ENCODE results near the gene LINC01488.

Gene LINC01488

GRCh38 chr11:69444381-69445130 lies 36.9 kb upstream of the LINC01488 start (continued):
- TF ChIP-seq ZNF621 (tag by site-specific recombination; IDR thresholded peaks at IDR 0.05) = no peak
- TF ChIP-seq, protein P1, sequence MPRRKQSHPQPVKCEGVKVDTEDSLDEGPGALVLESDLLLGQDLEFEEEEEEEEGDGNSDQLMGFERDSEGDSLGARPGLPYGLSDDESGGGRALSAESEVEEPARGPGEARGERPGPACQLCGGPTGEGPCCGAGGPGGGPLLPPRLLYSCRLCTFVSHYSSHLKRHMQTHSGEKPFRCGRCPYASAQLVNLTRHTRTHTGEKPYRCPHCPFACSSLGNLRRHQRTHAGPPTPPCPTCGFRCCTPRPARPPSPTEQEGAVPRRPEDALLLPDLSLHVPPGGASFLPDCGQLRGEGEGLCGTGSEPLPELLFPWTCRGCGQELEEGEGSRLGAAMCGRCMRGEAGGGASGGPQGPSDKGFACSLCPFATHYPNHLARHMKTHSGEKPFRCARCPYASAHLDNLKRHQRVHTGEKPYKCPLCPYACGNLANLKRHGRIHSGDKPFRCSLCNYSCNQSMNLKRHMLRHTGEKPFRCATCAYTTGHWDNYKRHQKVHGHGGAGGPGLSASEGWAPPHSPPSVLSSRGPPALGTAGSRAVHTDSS (tag by site-specific recombination; IDR thresholded peaks at IDR 0.05) = no peak
- no peak for TF ChIP-seq ZFP3 (tag by site-specific recombination; IDR thresholded peaks at IDR 0.05; ENCODE audit: low read depth)
- no peak for TF ChIP-seq ZNF544 (tag by site-specific recombination; IDR thresholded peaks at IDR 0.05)
- TF ChIP-seq ZNF416 (tag by site-specific recombination; IDR thresholded peaks at IDR 0.05) = no peak
- no peak for TF ChIP-seq ZSCAN5A (tag by site-specific recombination; IDR thresholded peaks at IDR 0.05)
- no peak for TF ChIP-seq ZNF423 (tag by site-specific recombination; IDR thresholded peaks at IDR 0.05)
- no peak for TF ChIP-seq YY1 (tag by site-specific recombination; IDR thresholded peaks at IDR 0.05)
- TF ChIP-seq, protein P2, sequence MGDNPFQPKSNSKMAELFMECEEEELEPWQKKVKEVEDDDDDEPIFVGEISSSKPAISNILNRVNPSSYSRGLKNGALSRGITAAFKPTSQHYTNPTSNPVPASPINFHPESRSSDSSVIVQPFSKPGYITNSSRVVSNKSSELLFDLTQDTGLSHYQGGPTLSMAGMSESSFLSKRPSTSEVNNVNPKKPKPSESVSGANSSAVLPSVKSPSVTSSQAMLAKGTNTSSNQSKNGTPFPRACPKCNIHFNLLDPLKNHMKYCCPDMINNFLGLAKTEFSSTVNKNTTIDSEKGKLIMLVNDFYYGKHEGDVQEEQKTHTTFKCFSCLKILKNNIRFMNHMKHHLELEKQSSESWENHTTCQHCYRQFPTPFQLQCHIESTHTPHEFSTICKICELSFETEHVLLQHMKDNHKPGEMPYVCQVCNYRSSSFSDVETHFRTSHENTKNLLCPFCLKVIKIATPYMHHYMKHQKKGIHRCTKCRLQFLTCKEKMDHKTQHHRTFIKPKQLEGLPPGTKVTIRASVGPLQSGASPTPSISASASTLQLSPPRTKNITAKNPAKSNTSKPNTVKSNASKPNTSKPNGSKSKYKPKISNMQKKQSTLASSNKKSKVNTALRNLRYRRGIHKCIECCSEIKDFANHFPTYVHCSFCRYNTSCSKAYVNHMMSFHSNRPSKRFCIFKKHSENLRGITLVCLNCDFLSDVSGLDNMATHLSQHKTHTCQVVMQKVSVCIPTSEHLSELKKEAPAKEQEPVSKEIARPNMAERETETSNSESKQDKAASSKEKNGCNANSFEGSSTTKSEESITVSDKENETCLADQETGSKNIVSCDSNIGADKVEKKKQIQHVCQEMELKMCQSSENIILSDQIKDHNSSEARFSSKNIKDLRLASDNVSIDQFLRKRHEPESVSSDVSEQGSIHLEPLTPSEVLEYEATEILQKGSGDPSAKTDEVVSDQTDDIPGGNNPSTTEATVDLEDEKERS (tag by site-specific recombination; IDR thresholded peaks at IDR 0.05) = no peak
- TF ChIP-seq ZNF404 (tag by site-specific recombination; IDR thresholded peaks at IDR 0.05) = no peak

GRCh38 chr11:69445131-69445470 lies 36.4 kb upstream of the LINC01488 start:
- POLR2A ChIA-PET = no interaction called here

GRCh38 chr11:69446108-69446507 lies 35.4 kb upstream of the LINC01488 start:
- Histone ChIP-seq H3K4me3 (ENCODE audit: low read depth, low read length) (no peak overlapping the region), H3K27ac (ENCODE audit: extremely low read depth, low read depth, low read length) (no peak overlapping the region), H3K36me3 (ENCODE audit: control insufficient read depth in 2 of 2, insufficient read depth in 1 of 2, low read length in 2 of 2) (no peaks in the 10 kb centered on the region), H3K4me1 (ENCODE audit: control insufficient read depth, insufficient read depth, low read length) (no peaks in the 10 kb centered on the region), H3K9me3 (ENCODE audit: control insufficient read depth, insufficient read depth, low read depth, low read length) (no peaks in the 10 kb centered on the region)
- POLR2A ChIA-PET = no interaction called here
- CTCF ChIA-PET = no interaction called here
- TF ChIP-seq ZEB2 (tag by site-specific recombination; IDR thresholded peaks at IDR 0.05) (no peak), ZNF121 (tag by site-specific recombination; IDR thresholded peaks at IDR 0.05) (no peak), ZNF175 (tag by site-specific recombination; IDR thresholded peaks at IDR 0.05) (no peak), CTCF (tag by site-specific recombination; IDR thresholded peaks at IDR 0.05) (no peak), HOXA7 (CRISPR knock-in tag; IDR thresholded peaks at IDR 0.05; ENCODE audit: borderline replicate concordance) (no peak), ZNF548 (tag by site-specific recombination; IDR thresholded peaks at IDR 0.05) (no peak), ZBTB17 (tag by site-specific recombination; IDR thresholded peaks at IDR 0.05) (no peak), ZNF48 (tag by site-specific recombination; IDR thresholded peaks at IDR 0.05) (no peak), ZSCAN5A (tag by site-specific recombination; IDR thresholded peaks at IDR 0.05) (no peak)

More at GRCh38 chr11:69445131-69445470, 36.4 kb upstream of the LINC01488 start:
- Histone ChIP-seq H3K27ac (ENCODE audit: extremely low read depth, low read depth, low read length) (no peak overlapping the region), H3K9me3 (ENCODE audit: control insufficient read depth, insufficient read depth, low read depth, low read length) (no peaks in the 10 kb centered on the region), H3K4me3 (ENCODE audit: low read depth, low read length) (no peak overlapping the region), H3K36me3 (ENCODE audit: control insufficient read depth in 2 of 2, insufficient read depth in 1 of 2, low read length in 2 of 2) (no peaks in the 10 kb centered on the region), H3K4me1 (ENCODE audit: control insufficient read depth, insufficient read depth, low read length) (no peaks in the 10 kb centered on the region)
- TF ChIP-seq, protein P3, sequence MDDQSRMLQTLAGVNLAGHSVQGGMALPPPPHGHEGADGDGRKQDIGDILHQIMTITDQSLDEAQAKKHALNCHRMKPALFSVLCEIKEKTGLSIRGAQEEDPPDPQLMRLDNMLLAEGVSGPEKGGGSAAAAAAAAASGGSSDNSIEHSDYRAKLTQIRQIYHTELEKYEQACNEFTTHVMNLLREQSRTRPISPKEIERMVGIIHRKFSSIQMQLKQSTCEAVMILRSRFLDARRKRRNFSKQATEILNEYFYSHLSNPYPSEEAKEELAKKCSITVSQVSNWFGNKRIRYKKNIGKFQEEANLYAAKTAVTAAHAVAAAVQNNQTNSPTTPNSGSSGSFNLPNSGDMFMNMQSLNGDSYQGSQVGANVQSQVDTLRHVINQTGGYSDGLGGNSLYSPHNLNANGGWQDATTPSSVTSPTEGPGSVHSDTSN (CRISPR knock-in tag; IDR thresholded peaks at IDR 0.05) = no peak
- TF ChIP-seq ZXDB (tag by site-specific recombination; IDR thresholded peaks at IDR 0.05) = no peak
- TF ChIP-seq, protein P4, sequence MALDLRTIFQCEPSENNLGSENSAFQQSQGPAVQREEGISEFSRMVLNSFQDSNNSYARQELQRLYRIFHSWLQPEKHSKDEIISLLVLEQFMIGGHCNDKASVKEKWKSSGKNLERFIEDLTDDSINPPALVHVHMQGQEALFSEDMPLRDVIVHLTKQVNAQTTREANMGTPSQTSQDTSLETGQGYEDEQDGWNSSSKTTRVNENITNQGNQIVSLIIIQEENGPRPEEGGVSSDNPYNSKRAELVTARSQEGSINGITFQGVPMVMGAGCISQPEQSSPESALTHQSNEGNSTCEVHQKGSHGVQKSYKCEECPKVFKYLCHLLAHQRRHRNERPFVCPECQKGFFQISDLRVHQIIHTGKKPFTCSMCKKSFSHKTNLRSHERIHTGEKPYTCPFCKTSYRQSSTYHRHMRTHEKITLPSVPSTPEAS (tag by site-specific recombination; IDR thresholded peaks at IDR 0.05) = no peak
- no peak for TF ChIP-seq KLF9 (tag by site-specific recombination; IDR thresholded peaks at IDR 0.05; ENCODE audit: low read depth)
- TF ChIP-seq ZNF169 (tag by site-specific recombination; IDR thresholded peaks at IDR 0.05) = no peak
- no peak for TF ChIP-seq SP3 (tag by site-specific recombination; IDR thresholded peaks at IDR 0.05)
- no peak for TF ChIP-seq ZNF654 (tag by site-specific recombination; IDR thresholded peaks at IDR 0.05; ENCODE audit: low read depth)
- CTCF ChIA-PET = no interaction called here
